GM23248 (cell line): Measurements from ENCODE around the gene GOPC.

Experiments
- EZH2 ChIP-seq: fragments of 200-600 bp; sonication (generic); IDR thresholded peaks from 2 replicates; pipeline ENCODE4 v1.6.1; 2018; ENCODE audit warnings: antibody characterized with exemption, mild to moderate bottlenecking; ENCODE audit not compliant: insufficient read depth, poor library complexity, severe bottlenecking
- EZH2phosphoT487 ChIP-seq: fragments of 200-600 bp; sonication (generic); IDR thresholded peaks from 2 replicates; pipeline ENCODE4 v1.6.1; 2018; ENCODE audit warnings: antibody characterized with exemption, moderate library complexity, mild to moderate bottlenecking, low read depth; ENCODE audit not compliant: insufficient read depth

GRCh38 chr6:117533775-117534174 is 68.5 kb downstream of the GOPC start:
- TF ChIP-seq EZH2 = no peak
- no peak for TF ChIP-seq EZH2phosphoT487
